Lower lobe of right lung (tissue), 2 donors: ENCODE data around the gene TMIE. TPM values are rescaled to one million over a fixed set of nuclear protein-coding genes. Genes with fewer than 3 reads are reported as not detected.

ENCODE experiments used
- ATAC-seq, 2 donors: fragments of 200-7000 bp; cut with Tn5 transposase; one replicate each; pipeline ENCODE4 v1.9.1; 2020 to 2022; ENCODE audit warnings: mild to moderate bottlenecking in 2 of 2, moderate library complexity in 2 of 2
- DNase-seq: peaks from one replicate; pipeline ENCODE4 v3.0.0-alpha.2; 2020
- H3K27ac ChIP-seq: fragments of 200-600 bp; one replicate; pipeline ENCODE4 v1.8.0; 2022
- H3K27me3 ChIP-seq: fragments of 200-600 bp; one replicate; pipeline ENCODE4 v1.8.0; 2022; ENCODE audit warnings: low read depth
- H3K36me3 ChIP-seq: fragments of 200-600 bp; one replicate; pipeline ENCODE4 v1.8.0; 2022; ENCODE audit warnings: mild to moderate bottlenecking
- H3K4me1 ChIP-seq: fragments of 200-600 bp; one replicate; pipeline ENCODE4 v1.8.0; 2022
- H3K4me3 ChIP-seq: fragments of 200-600 bp; one replicate; pipeline ENCODE4 v1.8.0; 2022; ENCODE audit warnings: mild to moderate bottlenecking
- H3K9me3 ChIP-seq: fragments of 200-600 bp; one replicate; pipeline ENCODE4 v1.8.0; 2022
- intact Hi-C: fragments of 100-400 bp; cut with DNase I; formaldehyde crosslinking; loops from one replicate; pipeline ENCODE4 v1.11.0; 2022
- total RNA-seq: library from RNA; stranded (reverse); fragmentation: NEBNext Ultra II Directional; extraction: Animal tissue kit (Norgen Biotek cat#: 25700); gene quantifications from one replicate; pipeline ENCODE4 v1.2.1, GENCODE V29; 2021
- TF ChIP-seq, protein P1 (sequence below): fragments of 200-600 bp; IDR thresholded peaks from one replicate; pipeline ENCODE4 v1.8.0; 2022; ENCODE audit warnings: antibody characterized with exemption, mild to moderate bottlenecking
- donor health status: DM: no; HTN: yes; CAD: no; lungs with severe emphysema.

The TMIE gene
- total RNA-seq, 1 donor from 2014 or later: 1.0 TPM

DNA sequence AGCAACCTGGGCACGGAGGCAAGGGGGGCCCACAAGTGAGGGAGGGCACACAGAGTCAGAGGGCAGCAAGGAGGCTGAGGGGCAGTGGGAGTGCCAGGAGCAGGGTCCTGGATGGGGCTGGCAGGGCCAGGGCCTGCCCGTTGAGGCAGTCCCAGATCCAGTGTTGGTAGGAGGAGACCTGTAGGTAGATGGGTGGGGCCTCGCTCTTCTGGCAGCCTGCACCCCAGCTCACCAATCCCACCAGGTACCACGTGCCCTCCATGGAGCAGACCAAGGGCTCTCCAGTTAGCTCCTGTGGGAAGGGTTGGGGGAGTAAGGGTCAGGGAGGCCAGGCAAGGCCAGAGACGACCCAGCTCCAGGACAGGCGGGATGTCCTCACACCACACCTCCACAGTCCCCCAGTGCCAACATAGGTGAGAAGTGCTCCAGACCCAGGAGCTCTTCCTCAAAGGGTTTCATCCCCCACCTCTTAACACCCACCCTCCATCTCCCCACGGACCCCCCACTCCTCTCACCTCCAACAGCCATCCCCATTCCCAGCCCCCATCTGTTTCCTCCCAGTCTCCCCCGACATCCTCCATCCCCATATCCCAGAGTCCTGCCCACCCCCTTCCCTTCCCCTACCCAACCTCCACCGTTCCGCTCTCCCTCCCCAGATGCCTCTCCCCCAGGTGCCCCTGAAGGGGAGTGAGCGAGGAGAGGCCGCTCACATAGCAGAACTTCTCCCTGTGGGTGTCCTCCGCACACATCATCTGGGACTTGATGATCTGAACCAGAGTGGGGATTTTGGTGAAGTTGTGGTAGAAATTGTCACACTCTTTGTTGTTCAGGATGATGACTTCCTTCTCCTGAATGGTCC, 11.2 kb downstream of the TMIE start:
- no peaks in the 10 kb centered on the region for H3K4me1 ChIP-seq
- TF ChIP-seq, protein P1, sequence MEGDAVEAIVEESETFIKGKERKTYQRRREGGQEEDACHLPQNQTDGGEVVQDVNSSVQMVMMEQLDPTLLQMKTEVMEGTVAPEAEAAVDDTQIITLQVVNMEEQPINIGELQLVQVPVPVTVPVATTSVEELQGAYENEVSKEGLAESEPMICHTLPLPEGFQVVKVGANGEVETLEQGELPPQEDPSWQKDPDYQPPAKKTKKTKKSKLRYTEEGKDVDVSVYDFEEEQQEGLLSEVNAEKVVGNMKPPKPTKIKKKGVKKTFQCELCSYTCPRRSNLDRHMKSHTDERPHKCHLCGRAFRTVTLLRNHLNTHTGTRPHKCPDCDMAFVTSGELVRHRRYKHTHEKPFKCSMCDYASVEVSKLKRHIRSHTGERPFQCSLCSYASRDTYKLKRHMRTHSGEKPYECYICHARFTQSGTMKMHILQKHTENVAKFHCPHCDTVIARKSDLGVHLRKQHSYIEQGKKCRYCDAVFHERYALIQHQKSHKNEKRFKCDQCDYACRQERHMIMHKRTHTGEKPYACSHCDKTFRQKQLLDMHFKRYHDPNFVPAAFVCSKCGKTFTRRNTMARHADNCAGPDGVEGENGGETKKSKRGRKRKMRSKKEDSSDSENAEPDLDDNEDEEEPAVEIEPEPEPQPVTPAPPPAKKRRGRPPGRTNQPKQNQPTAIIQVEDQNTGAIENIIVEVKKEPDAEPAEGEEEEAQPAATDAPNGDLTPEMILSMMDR: no peak
- no peaks in the 10 kb centered on the region for H3K9me3 ChIP-seq
- no peaks in the 10 kb centered on the region for H3K27me3 ChIP-seq
- no peak overlapping the region for H3K27ac ChIP-seq
- intact Hi-C loops: no loop called here
- no peak overlapping the region for H3K4me3 ChIP-seq
- DNase-seq (peak; percentile 23), ATAC-seq (no peak)
- H3K36me3 ChIP-seq: no peaks in the 10 kb centered on the region

DNA sequence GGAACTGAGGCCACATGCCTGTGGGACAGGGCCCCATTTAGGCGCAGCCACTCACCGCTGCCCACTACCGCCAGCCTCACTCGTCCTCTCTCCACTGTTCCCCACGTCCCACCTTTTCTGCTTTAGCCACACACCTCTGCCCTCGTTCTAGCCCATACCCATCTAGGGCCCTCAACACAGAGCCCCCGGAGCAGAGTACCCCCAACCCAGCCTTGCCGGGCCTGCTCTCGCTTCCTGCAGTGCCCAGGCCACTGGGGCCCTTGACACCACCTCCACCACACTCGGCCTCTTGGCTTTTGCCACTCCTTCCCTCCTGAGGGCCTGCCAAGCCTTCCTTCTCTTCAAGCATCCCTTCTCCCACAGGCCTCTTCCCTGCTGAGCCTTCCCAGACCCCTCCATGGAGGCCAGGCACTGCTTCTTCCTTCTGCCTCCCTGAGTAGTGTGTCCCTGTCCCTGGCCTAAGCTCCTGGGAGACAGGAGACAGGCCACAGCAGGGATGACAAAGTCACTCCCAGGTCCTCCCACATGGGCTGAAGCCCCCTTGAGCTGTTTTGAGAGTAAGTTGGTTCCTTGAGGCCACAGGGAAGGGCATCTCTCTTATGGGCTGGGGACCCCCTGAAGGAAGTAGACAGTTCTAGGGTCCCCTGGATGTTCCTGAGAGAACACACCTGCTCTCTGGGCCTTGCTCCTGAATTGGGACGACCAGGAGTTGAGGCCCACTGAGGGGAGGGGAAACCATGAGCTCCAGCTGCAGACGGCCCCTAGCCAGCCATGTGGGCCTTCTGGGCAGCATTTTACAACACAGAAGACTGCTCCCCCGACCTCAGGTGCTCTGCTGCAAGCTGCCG, 12.1 kb downstream of the TMIE start:
- no peaks in the 10 kb centered on the region for H3K27me3 ChIP-seq
- TF ChIP-seq, protein P1: no peak
- H3K9me3 ChIP-seq: no peaks in the 10 kb centered on the region
- intact Hi-C loops: no loop called here
- ATAC-seq (no peak), DNase-seq (no peak)
- H3K4me1 ChIP-seq: no peaks in the 10 kb centered on the region
- no peak overlapping the region for H3K27ac ChIP-seq
- no peaks in the 10 kb centered on the region for H3K36me3 ChIP-seq
- no peak overlapping the region for H3K4me3 ChIP-seq

DNA sequence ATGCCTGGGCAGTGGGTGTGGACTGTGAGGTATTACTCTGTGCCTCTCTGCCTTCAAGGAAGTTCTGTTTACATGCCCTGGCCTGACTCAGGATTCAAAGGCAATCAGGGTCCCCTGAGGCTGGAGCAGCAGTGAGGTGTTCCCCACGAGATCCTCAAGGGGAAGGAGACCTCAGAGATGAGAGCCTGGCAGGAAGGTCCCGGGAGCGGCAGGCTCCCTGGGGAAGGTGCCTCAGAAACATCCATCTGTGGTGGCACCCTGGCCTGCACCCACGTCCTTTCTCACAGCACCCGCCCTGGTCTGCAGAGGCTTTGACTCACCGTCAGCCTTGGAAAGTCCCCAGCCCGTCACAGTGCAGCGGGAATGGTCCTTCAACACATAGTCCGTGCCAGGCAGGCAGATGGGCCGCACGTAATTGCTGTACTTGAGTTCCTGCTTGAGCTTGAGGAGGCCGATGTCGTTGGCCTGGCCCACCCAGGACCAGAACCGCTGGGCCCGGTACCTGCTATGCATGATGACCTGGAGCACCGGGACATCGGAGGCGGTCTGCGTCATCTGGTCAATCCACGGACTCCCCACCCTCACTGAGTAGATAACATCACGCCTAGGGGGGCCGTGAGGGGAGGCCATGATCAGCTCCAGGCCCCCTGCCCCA, 12.8 kb downstream of the TMIE start:
- Histone ChIP-seq H3K27me3 (no peaks in the 10 kb centered on the region), H3K9me3 (no peaks in the 10 kb centered on the region), H3K4me3 (no peak overlapping the region), H3K27ac (no peak overlapping the region), H3K4me1 (no peaks in the 10 kb centered on the region), H3K36me3 (no peaks in the 10 kb centered on the region)
- ATAC-seq: peak; percentile 55 to 79
- TF ChIP-seq, protein P1: no peak
- intact Hi-C loops: no loop called here
- no peak for DNase-seq

DNA sequence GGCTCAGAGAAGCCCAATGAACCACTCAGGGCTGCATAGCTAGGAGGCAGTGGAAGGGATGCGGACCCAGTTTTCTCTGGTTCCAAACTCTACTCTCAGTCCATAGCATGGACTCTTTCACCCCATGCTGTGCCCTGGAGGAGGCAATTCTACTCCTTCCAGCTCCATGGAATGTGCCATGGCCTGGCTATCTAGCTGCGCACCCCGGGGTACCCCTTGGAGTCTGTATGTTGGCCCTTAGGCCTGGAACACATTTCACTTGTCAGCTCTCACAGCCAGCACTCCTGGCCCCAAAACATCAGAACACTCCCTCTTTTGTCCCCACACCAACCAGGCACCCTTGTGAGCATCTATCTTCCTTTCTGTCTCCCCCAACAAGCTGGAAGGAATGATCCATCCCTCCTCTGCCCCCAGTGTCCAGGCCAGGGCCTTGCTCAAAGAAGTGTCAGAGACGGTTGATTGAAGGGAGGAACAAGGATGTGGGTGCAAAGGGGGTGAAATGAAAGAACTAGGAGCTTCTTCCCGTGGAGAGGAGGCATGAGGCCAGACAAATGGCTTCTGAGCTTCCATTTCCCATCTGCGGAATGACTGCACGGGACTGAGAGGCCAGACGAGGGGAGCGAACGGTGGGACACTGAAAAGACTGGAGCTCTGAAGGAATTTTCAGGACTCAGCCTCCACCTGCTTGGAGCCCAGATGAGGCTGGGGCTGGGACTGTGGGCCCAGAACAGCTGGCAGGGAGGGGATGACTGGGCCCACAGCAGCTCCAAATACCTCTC, 13.7 kb downstream of the TMIE start:
- Histone ChIP-seq H3K4me3 (no peak overlapping the region), H3K27ac (no peak overlapping the region), H3K9me3 (no peaks in the 10 kb centered on the region), H3K4me1 (no peaks in the 10 kb centered on the region), H3K27me3 (peaks cover 5% of the 10 kb centered on the region), H3K36me3 (no peaks in the 10 kb centered on the region)
- ATAC-seq: no peak
- DNase-seq: no peak
- TF ChIP-seq, protein P1: no peak
- intact Hi-C loops: no loop called here
